Naive thymus-derived CD8-positive, alpha-beta T cell (primary cell): ENCODE results near the gene SHB. TPM values are rescaled to one million over a fixed set of nuclear protein-coding genes. Genes with fewer than 3 reads are reported as not detected.

Experiments used
- ATAC-seq, 2 donors: fragments of 150-1000 bp; cut with Tn5 transposase in 1 of 2; sonication (Bioruptor Pico), chemical (Tn5 transposase) in 1 of 2; 1 replicate in 1 of 2; 2 replicates in 1 of 2; pipeline ENCODE4 v1.10.0; 2021; ENCODE audit warnings: mild to moderate bottlenecking in 2 of 2, moderate library complexity in 2 of 2
- POLR2A ChIA-PET: fragments of 350-600 bp; sonication (Branson Sonifier 250); formaldehyde crosslinking; loops from one replicate; lab custom pipeline; 2021; ENCODE audit warnings: antibody characterized with exemption; lab: Charles Lee
- DNase-seq, 10 donors: peaks; one replicate each; pipeline versions ENCODE4 v3.0.0 to v3.0.0-alpha.2; 2020 to 2022
- H3K27ac Mint-ChIP-seq, 10 donors: one replicate each; pipeline ENCODE4 v1.8.0; 2020 to 2022; ENCODE audit warnings: mild to moderate bottlenecking in 10 of 10, mixed read lengths in 10 of 10, moderate library complexity in 4 of 10, inconsistent platforms in 1 of 10
- H3K27me3 Mint-ChIP-seq, 5 donors: one replicate each; pipeline ENCODE4 v1.8.0; 2021 to 2022; ENCODE audit warnings: mixed read lengths in 5 of 5
- H3K36me3 Mint-ChIP-seq, 3 donors: one replicate each; pipeline ENCODE4 v1.8.0; 2020 to 2022; ENCODE audit warnings: mixed read lengths in 3 of 3, mild to moderate bottlenecking in 2 of 3, inconsistent platforms in 1 of 3
- H3K4me1 Mint-ChIP-seq, 4 donors: one replicate each; pipeline ENCODE4 v1.8.0; 2021 to 2022; ENCODE audit warnings: mixed read lengths in 4 of 4
- H3K4me3 Mint-ChIP-seq, 10 donors: one replicate each; pipeline ENCODE4 v1.8.0; 2020 to 2022; ENCODE audit warnings: mild to moderate bottlenecking in 10 of 10, mixed read lengths in 10 of 10, moderate library complexity in 6 of 10, inconsistent platforms in 1 of 10
- H3K9me3 Mint-ChIP-seq, 9 donors: one replicate each; pipeline ENCODE4 v1.8.0; 2020 to 2022; ENCODE audit warnings: mixed read lengths in 9 of 9, mild to moderate bottlenecking in 3 of 9, inconsistent platforms in 1 of 9, moderate library complexity in 1 of 9
- polyA plus RNA-seq, 3 donors: library from polyadenylated mRNA; unstranded; fragments of 300-500 nt; fragmentation: Illumina TruSeq; gene quantifications; one replicate each; pipeline ENCODE4 v1.2.3, GENCODE V29; 2021
- total RNA-seq, 8 experiments: library from RNA in 2 of 8; stranded (reverse) in 2 of 8; gene quantifications; one replicate each; pipeline ENCODE4 v1.2.3 and lab custom pipeline; 2021 to 2026

SHB gene
- total and polyA plus RNA-seq, 5 experiments from 2014 or later = 0.20 to 1.2 (median 0.54) TPM

GRCh38 chr9:37988602-37989001 lies 80.4 kb downstream of the SHB start:
- Mint-ChIP-seq H3K27me3 (peaks cover 0 to 5% (median 1%) of the 10 kb centered on the region in 5 donors), H3K36me3 (no peaks in the 10 kb centered on the region), H3K9me3 (no peaks in the 10 kb centered on the region), H3K27ac (no peak overlapping the region), H3K4me1 (peaks cover 4 to 8% (median 5%) of the 10 kb centered on the region in 4 donors), H3K4me3 (no peak overlapping the region)
- POLR2A ChIA-PET = no interaction called here
- ATAC-seq (no peak), DNase-seq (no peak)

DNA sequence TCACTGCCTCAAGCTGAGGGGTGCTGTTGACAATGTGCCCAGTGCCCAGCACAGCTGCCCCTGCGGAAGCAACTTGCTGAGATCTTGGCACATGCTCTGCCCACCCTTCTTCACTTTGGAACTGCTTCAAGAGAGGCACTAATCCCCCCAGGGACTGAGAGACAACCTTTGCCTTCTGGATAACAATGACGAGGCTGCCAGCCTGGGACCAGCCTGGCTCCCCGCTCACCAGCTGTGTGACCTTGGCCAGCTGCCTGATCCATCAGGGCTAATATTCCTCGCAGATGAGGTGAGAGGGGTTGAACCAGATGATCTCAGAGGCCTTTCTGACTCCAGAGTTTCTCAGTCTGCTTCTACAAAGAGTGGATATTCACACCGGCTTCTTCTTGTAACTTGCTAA lies 81.0 kb downstream of the SHB start:
- POLR2A ChIA-PET = no interaction called here
- Mint-ChIP-seq H3K9me3 (no peaks in the 10 kb centered on the region), H3K4me3 (peak overlapping the region in 1 of 10 donors; percentile 14), H3K27ac (no peak overlapping the region), H3K4me1 (peaks cover 2 to 5% (median 4%) of the 10 kb centered on the region in 4 donors), H3K27me3 (peaks cover 0 to 4% (median 1%) of the 10 kb centered on the region in 5 donors), H3K36me3 (no peaks in the 10 kb centered on the region)
- ATAC-seq (no peak), DNase-seq (no peak)

- no peak overlapping the region for H3K4me3 Mint-ChIP-seq
- no peaks in the 10 kb centered on the region for H3K9me3 Mint-ChIP-seq
- H3K4me1 Mint-ChIP-seq = peaks cover 0 to 2% (median under 1%) of the 10 kb centered on the region in 4 donors
- H3K27ac Mint-ChIP-seq = no peak overlapping the region
- POLR2A ChIA-PET = no interaction called here
- DNase-seq (no peak), ATAC-seq (no peak)
- no peaks in the 10 kb centered on the region for H3K36me3 Mint-ChIP-seq
- H3K27me3 Mint-ChIP-seq = peaks cover 0 to 1% (median 0%) of the 10 kb centered on the region in 5 donors
These were observed 81.5 kb downstream of the SHB start for GRCh38 chr9:37987467-37987981.

GRCh38 chr9:37986771-37987258 lies 82.2 kb downstream of the SHB start:
- POLR2A ChIA-PET = no interaction called here
- H3K9me3 Mint-ChIP-seq = no peaks in the 10 kb centered on the region
- H3K4me1 Mint-ChIP-seq = peaks cover 0 to 2% (median under 1%) of the 10 kb centered on the region in 4 donors
- no peak overlapping the region for H3K4me3 Mint-ChIP-seq
- H3K27me3 Mint-ChIP-seq = peaks cover 0 to 1% (median 0%) of the 10 kb centered on the region in 5 donors
- no peaks in the 10 kb centered on the region for H3K36me3 Mint-ChIP-seq
- DNase-seq = no peak
- H3K27ac Mint-ChIP-seq = no peak overlapping the region
- ATAC-seq = no peak

DNA sequence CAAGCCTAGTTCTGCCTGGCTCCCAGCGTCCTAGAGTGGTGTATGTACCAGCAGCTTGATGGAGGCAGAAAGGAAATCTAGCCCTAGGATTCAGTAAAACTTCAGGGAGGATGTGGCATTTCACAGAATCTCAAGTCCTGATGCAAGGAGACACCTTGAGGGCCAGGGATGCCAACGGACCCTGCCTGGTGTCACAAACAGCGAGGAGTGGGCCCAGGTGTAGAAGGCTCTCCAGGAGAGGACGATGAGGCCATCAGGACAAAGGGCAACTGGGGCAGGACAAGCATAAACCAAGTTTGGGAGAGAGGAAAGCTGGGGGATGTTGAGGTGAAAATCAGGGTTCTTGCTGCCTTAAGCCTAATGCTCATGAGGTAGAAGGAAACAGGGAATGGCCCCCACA lies 83.0 kb downstream of the SHB start:
- Mint-ChIP-seq H3K4me3 (no peak overlapping the region), H3K36me3 (no peaks in the 10 kb centered on the region), H3K27me3 (peaks cover 0 to 1% (median 0%) of the 10 kb centered on the region in 5 donors), H3K4me1 (peaks cover 0 to 2% (median under 1%) of the 10 kb centered on the region in 4 donors), H3K27ac (no peak overlapping the region), H3K9me3 (no peaks in the 10 kb centered on the region)
- no peak for DNase-seq
- no peak for ATAC-seq
- POLR2A ChIA-PET = no interaction called here

GRCh38 chr9:37984672-37985611 lies 84.1 kb downstream of the SHB start:
- peaks cover 0 to 2% (median 0%) of the 10 kb centered on the region in 4 donors for H3K4me1 Mint-ChIP-seq
- peaks cover 0 to 1% (median 0%) of the 10 kb centered on the region in 5 donors for H3K27me3 Mint-ChIP-seq
- no peak overlapping the region for H3K4me3 Mint-ChIP-seq
- H3K36me3 Mint-ChIP-seq = no peaks in the 10 kb centered on the region
- ATAC-seq = no peak
- no peaks in the 10 kb centered on the region for H3K9me3 Mint-ChIP-seq
- DNase-seq = peak in 1 of 10 donors; percentile 57
- H3K27ac Mint-ChIP-seq = peak overlapping the region in 1 of 10 donors; percentile 53
- POLR2A ChIA-PET = no interaction called here

GRCh38 chr9:37984278-37984671 lies 84.8 kb downstream of the SHB start:
- DNase-seq = no peak
- Mint-ChIP-seq H3K36me3 (no peaks in the 10 kb centered on the region), H3K4me1 (peaks cover 0 to 2% (median 0%) of the 10 kb centered on the region in 4 donors), H3K27me3 (peaks cover 0 to 1% (median 0%) of the 10 kb centered on the region in 5 donors), H3K27ac (peak overlapping the region in 1 of 10 donors; percentile 53), H3K9me3 (no peaks in the 10 kb centered on the region), H3K4me3 (no peak overlapping the region)
- ATAC-seq = no peak
- POLR2A ChIA-PET = no interaction called here

- ATAC-seq (no peak), DNase-seq (peak in 1 of 10 donors; percentile 60)
- H3K4me1 Mint-ChIP-seq = peaks cover 0 to 2% (median 0%) of the 10 kb centered on the region in 4 donors
- POLR2A ChIA-PET = no interaction called here
- peaks cover 0 to 1% (median 0%) of the 10 kb centered on the region in 5 donors for H3K27me3 Mint-ChIP-seq
- H3K27ac Mint-ChIP-seq = peak overlapping the region in 1 of 10 donors; percentile 18
- peak overlapping the region in 1 of 10 donors; percentile 57 for H3K4me3 Mint-ChIP-seq
- H3K36me3 Mint-ChIP-seq = no peaks in the 10 kb centered on the region
- H3K9me3 Mint-ChIP-seq = no peaks in the 10 kb centered on the region
These were observed 85.5 kb downstream of the SHB start for GRCh38 chr9:37983381-37984067.

GRCh38 chr9:37979844-37980243 lies 89.2 kb downstream of the SHB start:
- Mint-ChIP-seq H3K27ac (no peak overlapping the region), H3K4me1 (peaks cover 0 to 2% (median 0%) of the 10 kb centered on the region in 4 donors)

DNA sequence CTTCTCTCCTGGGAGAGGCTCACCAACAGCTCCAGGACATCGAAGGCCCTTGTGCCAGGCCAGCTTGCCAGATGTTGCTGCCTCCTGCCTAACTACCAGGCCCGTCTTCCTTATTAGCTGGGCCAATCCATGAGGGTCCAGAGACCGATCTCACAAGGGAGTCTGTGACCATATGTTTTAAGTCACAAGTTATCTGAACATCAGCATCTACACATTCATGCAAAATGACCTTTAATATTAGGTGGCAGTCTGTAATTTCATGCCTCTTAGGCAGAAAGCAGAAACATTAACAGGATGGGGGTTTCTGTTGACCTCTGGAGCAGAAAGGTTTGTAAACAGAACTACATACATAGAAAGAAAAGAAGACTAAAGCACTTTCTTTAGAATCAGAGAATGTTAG lies 90.0 kb downstream of the SHB start:
- Mint-ChIP-seq H3K4me3 (no peak overlapping the region), H3K4me1 (peaks cover 0 to 2% (median 0%) of the 10 kb centered on the region in 4 donors), H3K27ac (no peak overlapping the region), H3K36me3 (no peaks in the 10 kb centered on the region), H3K27me3 (peaks cover 0 to 3% (median 0%) of the 10 kb centered on the region in 5 donors), H3K9me3 (no peaks in the 10 kb centered on the region)
- DNase-seq (no peak), ATAC-seq (no peak)
- POLR2A ChIA-PET = no interaction called here

More at GRCh38 chr9:37979844-37980243, 89.2 kb downstream of the SHB start:
- no peak overlapping the region for H3K4me3 Mint-ChIP-seq
- H3K36me3 Mint-ChIP-seq = no peaks in the 10 kb centered on the region
- no peak for DNase-seq
- POLR2A ChIA-PET = no interaction called here
- H3K9me3 Mint-ChIP-seq = no peaks in the 10 kb centered on the region
- peaks cover 0 to 3% (median 0%) of the 10 kb centered on the region in 5 donors for H3K27me3 Mint-ChIP-seq
- ATAC-seq = no peak

GRCh38 chr9:37978481-37978864 lies 90.6 kb downstream of the SHB start:
- peaks cover 0 to 2% (median 0%) of the 10 kb centered on the region in 4 donors for H3K4me1 Mint-ChIP-seq
- no peak overlapping the region for H3K4me3 Mint-ChIP-seq
- H3K9me3 Mint-ChIP-seq = no peaks in the 10 kb centered on the region
- peaks cover 0 to 3% (median 0%) of the 10 kb centered on the region in 5 donors for H3K27me3 Mint-ChIP-seq
- DNase-seq (no peak), ATAC-seq (no peak)
- POLR2A ChIA-PET = no interaction called here
- H3K36me3 Mint-ChIP-seq = no peaks in the 10 kb centered on the region
- H3K27ac Mint-ChIP-seq = no peak overlapping the region

GRCh38 chr9:37977851-37978480 lies 91.1 kb downstream of the SHB start:
- Mint-ChIP-seq H3K9me3 (no peaks in the 10 kb centered on the region), H3K4me1 (peaks cover 0 to 1% (median 0%) of the 10 kb centered on the region in 4 donors), H3K27ac (no peak overlapping the region), H3K36me3 (no peaks in the 10 kb centered on the region), H3K4me3 (no peak overlapping the region), H3K27me3 (peaks cover 0 to 3% (median 0%) of the 10 kb centered on the region in 5 donors)
- DNase-seq (no peak), ATAC-seq (no peak)
- POLR2A ChIA-PET = no interaction called here
